Stromal cell of bone marrow (primary cell): ENCODE measurements around the gene AHRR.

Source experiments
- DNase-seq: peaks from one replicate; pipeline ENCODE4 v3.0.0-alpha.2; 2012; ENCODE audit warnings: low read depth

The AHRR gene

DNA sequence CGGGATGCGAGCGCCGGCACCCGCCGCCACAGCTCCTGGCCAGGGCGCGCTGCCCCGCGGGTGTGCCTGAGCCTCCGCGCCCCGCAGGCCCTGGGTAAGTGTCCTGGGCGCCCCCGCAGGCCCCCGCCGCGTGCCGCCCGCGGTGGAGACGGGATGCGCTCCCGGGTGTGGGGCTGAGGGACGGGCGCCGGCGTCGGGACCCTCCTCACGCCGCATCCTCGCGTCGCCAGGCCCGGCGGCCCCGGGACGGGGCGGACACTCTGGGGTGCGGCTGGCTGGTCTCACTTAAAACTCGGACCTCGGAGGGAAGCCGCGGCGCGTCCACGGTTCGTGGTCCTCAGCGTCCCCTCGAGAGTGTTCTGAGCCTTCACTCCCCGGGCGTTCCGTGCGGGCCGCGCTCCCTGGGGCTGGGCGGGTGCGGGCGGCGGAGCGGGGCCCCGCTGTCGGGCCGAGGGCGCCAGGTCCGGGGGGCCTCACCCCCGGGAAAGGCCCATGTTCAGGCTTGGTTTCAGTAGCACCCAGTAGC, 275 bp downstream of the AHRR start:
- no peak for DNase-seq

DNA sequence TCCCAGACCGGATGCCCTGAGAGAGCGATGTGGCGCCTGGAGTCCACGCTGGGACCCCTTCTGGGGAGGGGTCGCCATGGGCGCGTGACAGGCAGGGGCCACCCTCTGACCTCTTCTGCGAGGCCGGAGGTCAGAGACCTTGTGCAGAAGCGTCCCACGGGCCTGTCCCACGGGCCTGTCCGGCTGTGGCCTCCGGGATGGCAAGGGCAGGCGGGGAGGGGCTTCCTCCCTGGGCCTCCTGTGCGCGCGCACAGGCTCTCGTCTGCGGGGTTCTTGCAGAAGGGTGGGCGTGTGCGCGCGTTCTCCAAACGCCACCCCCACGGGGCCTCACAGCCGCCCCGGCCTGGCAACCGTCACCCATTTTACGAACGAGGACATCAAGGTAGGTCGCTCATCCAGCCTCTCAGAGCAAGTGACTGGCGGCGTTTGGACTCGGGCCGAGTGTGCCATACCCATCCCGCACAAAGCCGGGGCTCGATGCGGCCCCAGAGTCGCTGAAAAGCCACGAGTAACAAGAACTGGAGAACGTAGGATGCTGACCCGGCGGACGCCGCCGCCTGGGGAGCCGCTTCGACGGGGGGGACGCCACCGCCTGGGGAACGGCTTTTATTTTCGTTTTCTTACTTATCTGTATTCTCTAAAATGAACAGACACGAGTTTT, 897 bp downstream of the AHRR start:
- no peak for DNase-seq

DNA sequence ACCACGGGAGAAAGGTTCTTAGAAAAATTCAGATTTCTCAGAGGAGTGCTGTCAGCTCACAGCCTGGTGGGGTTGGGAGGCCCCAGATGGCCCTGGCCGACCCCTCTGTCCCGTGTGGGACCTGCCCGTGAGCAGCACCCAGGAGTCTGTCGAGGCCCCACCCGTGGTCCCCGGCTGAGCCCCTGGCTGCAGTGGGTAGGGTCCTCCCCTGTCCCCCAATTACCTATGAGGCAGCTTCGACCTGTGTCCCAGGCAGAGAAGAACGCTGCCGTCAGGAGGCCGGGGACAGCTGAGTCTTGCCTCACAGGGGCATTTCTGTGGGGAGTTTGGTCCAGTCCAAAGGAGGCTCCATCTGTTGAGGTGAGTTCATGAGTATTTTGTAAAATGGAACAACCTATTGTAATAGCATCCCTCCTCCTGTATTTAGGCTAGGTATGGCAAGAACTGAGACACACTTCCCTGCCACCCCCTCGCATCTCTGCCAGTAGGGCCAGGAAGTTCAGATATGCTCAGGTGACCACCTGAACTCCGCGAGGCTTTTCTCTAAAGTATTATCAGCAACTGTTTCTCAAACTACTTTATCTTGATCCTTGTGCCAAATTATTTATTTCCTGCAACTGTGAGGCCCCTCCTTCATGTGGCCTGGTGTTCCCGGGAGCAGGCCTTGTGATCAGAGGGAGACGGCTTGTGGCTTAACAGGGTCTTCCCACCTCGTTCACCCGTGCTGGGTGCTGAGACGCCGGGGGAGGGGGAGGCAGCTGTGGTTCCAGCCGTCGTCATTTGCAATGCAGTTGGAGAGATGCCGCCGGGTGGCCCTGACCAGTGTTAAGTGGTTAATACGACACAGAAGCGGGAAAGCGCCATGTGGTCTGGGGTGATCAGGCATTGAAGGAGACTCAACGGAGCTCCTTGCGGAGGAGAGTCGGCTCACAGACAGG, 1.7 kb downstream of the AHRR start:
- DNase-seq, result no peak

DNA sequence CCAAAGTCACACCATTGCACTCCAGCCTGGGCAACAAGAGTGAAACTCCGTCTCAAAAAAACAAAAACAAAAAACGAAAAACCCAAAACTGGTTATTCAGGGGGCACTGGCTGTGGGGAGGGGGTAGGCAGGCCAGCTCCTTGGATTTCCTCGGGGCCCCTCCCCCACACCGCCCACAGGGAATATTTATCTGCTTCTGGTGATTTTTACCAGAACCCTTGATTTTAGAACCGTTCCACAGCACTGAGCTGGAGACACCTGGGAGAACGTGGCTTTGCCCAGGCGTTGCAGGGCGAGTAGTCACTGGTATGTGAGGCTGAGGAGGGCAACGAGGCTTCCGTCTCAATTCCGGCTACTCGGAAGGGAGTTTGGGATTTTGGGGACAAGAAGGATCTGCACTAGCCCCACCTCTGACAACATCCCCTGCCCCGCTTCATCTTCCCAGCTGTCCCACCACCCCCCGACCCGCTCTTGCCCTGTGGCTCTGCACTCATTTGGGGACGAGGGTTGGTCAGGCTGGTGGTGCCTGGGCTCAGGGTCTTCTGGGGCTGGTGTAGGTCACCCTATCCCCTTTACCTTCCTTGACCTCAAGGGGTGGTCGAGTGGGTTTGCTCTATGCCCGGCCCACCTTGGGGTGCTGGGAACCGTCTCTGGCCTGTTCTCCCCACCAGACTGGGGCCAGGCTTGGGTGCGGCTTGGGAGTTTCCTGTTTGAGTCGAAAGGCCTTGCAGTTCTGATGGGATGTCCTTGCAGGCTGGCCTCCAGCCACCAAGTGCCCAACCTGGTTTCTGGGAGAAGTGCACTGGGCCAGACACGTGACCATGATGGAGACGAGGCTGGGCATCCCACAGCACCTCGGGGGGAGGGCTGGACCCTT, 3.5 kb downstream of the AHRR start:
- DNase-seq, result no peak

DNA sequence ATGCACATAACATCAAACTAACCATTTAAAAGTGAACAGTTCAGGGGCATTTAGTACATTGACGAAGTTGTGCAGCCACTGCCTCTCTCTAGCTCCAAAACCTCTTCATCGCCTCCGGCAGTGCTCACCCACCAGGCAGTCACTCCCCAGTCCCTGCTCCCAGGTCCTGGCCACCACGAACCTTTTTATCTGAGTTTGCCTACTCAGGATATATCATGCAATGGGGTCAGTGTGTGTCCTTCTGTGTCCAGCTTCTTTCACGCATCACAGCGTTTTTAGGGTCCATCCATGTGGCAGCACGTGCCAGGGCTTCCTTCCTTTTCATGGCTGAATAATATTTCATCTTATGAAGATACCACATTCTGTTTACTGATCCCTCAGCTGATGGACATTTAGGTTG, 4.6 kb downstream of the AHRR start:
- no peak for DNase-seq

DNA sequence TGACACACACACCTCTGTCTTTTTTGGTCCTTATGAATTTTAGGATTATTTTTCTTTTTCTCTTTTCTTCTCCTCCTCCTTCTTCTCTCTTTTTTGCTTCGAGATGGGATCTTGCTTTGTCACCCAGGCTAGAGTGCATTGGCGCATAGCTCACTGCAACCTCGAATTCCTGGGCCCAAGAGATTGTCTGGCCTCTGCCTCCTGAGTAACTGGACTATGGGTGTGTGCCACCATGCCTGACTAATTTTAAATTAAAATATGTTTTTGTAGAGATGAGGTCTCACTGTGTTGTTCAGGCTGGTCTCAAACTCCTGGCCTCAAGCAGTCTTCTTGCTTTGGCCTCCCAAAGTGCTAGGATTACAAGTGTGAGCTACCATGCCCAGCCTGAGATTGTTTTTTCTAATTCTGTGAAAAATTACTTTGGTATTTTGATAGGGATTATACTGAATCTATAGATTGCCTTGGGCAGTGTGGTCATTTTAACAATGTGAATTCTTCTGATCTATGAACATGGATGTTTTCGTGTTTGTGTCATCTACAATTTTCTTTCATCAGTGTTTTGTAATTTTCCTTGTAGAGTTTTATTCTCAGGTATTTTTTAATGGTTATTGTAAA, 7.7 kb downstream of the AHRR start:
- DNase-seq, result no peak

DNA sequence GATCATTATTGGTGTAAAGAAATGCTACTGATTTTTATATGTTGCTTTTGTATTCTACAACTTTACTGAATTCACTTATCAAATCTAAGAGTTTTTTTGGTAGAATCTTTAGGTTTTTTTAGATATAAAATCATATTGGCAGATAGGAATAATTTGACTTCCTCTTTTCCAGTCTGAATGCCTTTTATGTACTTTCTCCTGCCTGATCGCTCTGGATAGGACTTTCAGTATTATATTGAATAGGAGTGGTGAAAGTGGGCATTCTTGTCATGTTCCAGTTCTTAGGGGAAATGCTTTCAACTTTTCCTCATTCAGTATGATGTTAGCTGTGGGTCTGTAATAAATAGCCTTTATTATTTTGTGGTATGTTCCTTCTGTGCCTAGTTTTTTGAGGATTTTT, 8.3 kb downstream of the AHRR start:
- no peak for DNase-seq

DNA sequence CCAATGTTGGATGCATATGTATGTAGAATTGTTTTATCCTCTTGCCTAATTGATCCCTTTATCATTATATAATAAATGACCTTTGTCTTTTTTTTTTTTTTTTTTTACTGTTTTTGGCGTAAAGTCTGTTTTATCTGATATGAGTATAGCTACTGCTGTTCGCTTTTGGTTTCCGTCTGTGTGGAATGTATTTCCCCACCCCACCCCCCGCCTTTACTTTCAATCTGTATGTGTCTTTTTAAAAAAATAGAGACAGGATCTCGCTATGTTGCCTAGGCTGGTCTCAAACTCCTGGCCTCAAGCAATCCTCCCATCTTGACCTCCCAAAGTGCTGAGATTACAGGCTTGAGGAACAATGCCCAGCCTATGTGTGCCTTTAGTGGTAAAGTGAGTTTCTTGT, 11.3 kb downstream of the AHRR start:
- no peak for DNase-seq

DNA sequence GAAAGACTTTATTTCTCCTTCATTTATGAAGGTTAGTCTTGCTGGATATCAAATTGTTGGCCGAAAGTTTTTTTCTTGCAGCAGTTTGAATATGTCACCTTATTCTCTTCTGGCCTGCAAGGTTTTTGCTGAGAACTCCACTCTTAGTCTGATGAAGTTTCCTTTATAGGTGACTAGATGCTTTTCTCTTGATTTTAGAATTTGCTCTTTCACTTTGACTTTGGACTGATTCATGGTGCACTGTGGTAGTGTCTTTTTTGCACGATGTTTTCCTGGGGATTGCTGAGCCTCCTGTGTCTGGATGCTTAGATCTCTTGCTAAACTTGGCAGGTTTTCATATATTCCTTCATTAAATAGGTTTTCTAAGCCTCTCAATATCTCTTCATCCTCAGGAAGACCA, 12.4 kb downstream of the AHRR start:
- no peak for DNase-seq

DNA sequence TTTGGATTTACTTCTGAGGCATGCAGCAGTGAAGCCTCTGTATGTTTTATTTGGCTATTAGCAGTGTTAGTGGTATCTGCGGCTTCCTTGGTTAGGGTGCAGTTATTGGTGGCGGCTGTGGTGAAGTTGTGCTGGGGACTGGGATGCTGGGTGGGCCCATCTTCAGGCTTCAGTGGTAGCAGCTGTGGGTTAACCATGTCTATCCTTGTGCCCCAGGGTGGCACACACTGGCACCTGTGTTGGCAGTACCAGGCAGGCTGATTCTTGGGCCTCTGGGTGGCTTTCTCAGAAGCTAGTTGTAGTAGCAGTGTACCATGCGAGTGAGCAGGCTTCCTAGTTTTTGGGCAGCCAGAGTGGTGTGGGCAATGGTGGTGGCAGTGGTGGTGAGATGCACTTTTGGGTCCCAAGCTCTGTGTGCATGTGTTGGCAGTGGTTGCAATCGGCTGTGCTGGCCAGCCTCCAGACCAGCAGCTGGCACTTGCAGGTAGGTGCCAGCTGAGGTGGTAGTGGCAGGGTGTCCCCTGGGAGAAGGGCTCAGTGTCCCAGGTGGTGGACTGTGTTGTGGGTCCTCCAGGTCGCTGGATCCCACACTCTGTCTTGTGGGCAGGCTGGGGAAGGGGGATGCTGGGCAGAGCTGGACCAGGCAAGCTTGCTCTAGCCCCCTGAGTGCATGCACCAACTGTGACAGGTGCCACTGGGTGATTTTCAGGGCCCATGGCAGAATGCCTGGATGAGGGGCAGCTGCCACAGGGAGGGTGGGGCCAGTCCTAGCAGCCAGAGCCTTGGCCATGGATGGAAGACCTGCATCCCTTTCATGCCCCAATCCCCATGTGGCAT, 13.6 kb downstream of the AHRR start:
- no peak for DNase-seq

DNA sequence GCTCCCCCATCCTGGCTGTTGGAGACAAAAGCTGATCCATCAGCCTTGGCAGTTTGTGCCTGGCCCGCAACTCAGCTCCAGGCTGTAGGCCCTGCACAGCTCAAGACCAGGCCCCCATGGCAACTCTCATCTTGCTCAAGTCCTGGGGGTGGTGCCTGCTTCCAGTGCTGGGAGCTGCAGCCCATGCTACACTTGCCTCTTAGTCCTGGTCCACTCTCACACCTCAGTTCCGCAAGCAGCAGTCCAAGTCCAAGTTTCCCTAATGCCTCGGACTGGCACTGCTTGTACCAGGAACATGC, 14.2 kb downstream of the AHRR start:
- DNase-seq, result no peak

DNA sequence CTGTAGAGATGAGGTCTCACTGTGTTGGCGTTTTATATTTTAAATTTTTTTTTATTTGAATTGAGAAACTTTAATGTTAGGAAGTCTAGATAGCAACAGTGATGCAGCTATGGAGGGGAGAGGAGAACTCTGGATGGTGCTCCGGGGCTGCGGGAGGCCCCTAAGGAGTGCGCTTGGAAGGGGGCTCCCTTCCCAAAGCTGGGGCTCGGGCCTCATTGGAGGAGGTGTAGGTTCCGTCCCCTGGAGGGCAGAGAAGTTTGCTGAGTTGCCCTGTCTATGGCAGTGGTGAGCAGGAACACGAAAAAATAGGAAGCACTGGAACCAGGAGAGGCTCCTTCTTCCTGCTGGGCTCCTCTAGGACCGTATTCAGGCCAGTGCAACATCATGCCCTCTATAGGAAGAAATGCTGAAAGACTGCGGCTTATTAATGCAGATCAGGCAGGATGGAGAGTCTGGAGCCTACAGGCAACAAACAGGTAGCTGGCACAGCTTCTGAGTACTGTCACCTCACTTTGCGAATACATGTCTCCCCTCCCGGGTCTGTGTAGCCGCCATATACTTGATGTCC, 16.1 kb downstream of the AHRR start:
- no peak for DNase-seq

DNA sequence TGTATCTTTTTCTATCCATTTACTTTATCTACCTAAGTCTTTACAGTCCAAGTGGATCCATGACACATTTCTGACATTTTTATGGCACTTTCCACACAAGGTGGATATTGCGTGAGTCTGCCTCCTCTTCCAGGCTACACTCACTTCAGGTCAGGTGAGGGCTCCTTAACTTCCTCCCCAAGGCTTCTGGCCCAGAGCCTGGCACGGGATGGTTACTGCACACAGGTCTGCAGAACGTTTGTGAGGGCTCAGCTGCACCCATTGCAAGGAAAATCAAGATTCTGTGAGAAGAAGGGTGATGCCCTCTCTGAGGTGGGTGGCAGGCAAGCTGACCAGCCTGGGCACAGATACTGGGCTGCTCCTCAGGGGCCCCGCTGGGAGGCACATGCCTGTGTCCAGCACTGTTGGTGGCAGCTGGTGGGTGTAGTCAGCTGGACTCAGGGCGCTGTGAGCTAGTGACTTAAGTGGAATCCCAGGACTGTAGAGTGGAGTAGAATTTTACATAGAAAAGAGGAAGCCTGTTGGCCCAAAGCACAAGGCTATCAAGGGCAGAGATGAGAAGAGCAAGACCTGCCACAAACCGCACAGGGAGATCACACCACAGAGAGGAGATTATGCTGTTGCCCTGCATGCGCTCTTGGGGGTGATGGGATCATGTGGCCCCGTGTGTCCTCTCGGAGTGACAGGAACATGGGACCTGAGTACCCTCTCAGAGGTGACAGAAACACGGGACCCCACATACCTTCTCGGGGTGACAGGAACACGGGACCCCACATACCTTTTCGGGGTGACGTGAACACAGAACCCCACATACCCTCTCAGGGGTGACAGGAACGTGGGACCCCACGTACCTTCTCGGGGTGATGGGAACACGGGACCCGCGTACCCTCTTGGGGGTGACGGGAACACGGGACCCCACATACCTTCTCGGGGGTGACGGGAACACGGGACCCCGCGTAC, 21.3 kb downstream of the AHRR start:
- no peak for DNase-seq

DNA sequence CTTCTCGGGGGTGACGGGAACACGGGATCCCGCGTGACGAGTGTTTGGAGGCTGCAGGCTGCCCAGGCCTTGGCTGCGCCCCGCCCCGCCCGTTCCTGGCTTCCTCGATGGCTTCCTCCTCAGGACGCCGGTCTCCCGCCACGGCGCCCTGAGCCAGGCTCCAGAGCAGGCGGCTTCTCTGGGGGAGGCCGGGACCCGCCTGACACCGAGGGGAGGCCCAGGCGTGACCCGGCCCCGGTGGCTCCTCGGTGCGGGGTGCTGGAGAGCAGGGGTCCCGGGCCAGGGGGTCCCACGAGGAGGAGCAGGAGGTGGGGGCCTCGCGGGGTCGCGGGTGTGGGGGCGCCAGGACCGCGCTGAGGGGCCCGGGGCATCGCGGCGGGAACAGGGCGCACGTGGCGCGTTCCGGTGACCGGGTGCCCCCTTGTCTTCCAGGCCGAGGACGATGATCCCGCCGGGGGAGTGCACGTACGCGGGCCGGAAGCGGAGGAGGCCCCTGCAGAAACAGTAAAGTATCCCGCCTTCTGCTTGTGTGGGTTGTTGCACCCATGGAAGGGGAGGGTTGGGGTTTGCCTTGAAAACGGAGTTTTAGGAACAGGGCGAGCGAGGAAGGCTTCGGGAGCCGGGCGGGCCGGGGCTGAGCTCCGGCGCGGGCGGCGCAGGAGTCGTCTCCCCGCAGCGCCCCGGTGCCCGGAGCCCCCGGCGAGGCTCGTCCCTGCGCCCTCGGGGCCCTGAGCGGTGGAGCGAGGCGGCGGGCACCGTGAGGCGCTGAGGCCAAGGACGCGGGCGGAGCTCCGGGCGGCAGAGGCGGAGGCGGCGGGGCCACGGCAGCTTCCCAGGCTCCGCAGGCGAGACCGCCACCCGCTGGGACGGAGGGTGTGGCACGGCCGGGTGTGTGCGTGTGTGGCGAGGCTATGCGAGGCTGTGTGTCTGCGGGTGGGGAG, 22.2 kb downstream of the AHRR start:
- DNase-seq, result peak; percentile 52

DNA sequence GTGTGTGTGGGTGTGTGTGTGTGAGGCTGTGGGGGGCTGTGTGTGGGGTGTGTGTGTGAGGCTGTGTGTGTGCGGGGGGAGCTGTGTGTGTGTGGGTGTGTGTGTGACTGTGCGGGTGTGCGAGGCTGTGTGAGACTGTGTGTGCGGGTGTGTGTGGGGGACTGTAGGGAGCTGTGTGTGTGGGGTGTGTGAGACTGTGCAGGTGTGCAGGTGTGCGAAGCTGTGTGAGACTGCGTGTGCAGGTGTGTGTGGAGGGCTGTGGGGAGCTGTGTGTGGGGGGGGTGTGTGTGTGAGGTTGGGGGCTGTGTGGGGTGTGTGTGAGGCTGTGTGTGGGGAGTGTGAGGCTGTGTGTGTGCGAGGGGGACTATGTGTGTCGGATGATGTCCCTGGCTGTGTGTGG, 23.2 kb downstream of the AHRR start:
- DNase-seq, result no peak

DNA sequence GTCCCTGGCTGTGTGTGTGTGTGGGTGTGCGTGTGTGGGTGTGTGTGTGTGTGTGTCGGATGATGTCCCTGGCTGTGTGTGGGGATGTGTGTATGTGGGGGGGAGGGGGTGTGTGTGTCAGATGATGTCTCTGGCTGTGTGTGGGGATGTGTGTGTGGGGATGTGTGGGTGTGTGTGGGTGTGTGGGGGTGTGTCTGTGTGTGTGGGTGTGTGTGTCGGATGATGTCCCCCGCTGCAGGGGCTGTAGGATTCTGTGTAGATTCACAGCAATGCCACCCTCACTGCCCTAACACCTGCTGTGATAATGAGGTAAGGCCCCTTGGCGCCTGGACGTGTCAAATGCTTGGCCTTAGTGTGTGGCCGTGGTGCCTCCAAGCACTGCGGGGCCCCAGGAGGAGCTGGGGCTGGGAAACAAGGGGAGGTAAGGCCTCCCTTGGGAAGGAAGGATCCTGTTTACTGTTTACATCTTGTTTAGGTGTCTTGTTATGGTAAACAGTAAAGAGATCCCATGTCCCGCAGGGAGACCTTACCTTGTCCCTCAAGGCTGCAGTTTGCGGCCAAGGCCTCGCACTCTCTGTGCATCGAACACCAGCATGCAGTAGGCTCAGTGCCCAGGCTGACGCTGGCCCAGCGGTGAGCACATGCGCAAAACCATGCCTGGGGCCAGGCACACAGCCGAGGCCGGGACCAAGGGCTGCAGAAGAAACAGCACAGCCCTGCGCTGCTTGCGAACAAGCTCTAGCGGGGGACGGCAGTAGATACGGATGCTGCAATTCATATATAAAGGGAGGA, 24.1 kb downstream of the AHRR start:
- DNase-seq, result no peak

DNA sequence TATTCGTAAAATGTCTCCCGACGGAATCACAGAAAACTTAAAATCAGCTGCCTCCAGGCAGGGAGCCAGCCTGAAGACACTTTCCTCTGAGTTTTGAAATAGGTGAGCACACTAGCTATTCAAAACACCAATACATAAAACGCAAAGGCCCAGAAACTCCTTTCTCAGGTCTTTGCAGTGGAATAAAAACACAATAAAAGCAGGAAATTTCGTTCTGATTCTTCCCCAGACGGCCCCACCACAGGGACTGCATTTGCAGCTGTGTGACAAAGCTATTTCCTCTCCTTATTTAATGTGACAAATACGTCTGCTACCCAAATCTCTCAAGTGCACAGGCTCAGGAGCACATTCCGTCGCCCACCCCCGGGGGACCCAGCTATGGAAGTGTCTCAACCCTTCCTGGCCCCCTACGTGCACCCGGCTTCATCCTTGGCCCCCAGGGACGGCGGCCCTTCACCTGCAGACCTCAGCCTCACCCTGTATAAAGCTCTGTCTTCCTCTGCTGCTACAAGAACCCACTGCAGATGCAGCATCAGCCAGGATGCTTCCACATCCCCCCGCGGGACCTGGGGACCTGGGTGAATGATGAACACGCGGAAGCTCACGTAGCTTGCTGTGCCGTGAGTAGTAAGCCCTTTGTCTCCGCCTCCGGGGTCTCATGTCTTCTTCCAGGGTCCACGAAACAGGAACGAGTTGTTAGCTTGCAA, 24.9 kb downstream of the AHRR start:
- DNase-seq, result no peak
